ENCODE data around the gene HOXA11. TPM values are rescaled to one million over a fixed set of nuclear protein-coding genes. Genes with fewer than 3 reads are reported as not detected.

Gene HOXA11
- total and polyA plus RNA-seq, 10 of the 15 experiments (the other 5 are each of a cell fraction or from before 2014, with no cell fraction given) = not detected

DNA sequence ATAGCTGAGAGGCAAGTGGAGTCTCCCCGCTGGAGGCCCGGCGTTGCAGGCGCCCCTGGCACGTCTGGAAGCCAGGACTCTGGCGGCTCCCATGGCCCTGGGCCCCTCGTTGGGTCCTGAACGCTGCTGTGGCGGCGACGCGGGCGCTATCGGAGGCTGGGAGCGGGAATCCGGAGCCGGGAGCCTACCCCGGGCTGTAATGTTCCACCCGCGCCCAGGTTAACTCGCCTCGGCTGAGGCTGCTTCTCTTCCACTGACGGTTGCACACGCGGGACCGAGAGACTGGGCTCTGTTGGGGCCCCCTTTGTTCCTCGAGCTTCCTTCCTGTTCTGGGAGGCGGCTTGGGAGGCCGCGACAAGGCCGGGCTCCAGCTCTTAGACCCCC, 40.3 kb downstream of the HOXA11 start:
- Histone ChIP-seq H3K79me2 (ENCODE audit: control insufficient read depth, insufficient read depth, low read length) (no peaks in the 10 kb centered on the region), H3K4me3 (no peak overlapping the region), H2AFZ (ENCODE audit: control insufficient read depth, low read depth, low read length) (no peak overlapping the region), H3K36me3 (ENCODE audit: control insufficient read depth in 2 of 2, insufficient read depth in 2 of 2, low read length in 1 of 2) (no peaks in the 10 kb centered on the region), H3K4me2 (ENCODE audit: control insufficient read depth, insufficient read depth) (no peak overlapping the region), H4K20me1 (ENCODE audit: control insufficient read depth, insufficient read depth) (no peaks in the 10 kb centered on the region), H3K27me3 (replicated peaks in 1 of 2; ENCODE audit: control insufficient read depth in 2 of 2, insufficient read depth in 2 of 2, low read length in 1 of 2) (peaks cover 8 to 18% of the 10 kb centered on the region in 2 experiments; a peak in 3 of 4 replicates), H3K9me3 (replicated peaks; ENCODE audit: control insufficient read depth, insufficient read depth, low read length) (no peaks in the 10 kb centered on the region; the same call in 2 of the 3 replicates), H3K4me1 (ENCODE audit: control insufficient read depth, insufficient read depth, low read length) (no peaks in the 10 kb centered on the region), H3K9ac (ENCODE audit: control insufficient read depth, insufficient read depth, low read length) (no peak overlapping the region), H3K27ac (ENCODE audit: control insufficient read depth, insufficient read depth) (no peak overlapping the region)
- SMC1A ChIA-PET (ENCODE audit: uncharacterized antibody, unreplicated experiment) = no interaction called here
- CTCF ChIA-PET = no interaction called here
- FAIRE-seq (no peak), ATAC-seq (no peak), DNase-seq (ENCODE audit: low read depth, low spot score) (no peak)
- intact Hi-C loops (cut with micrococcal nuclease; ENCODE audit: unreplicated experiment) = no loop called here
- POLR2A ChIA-PET = no interaction called here
- no TSS peak for BruUV-seq (replicated peaks)
- in situ Hi-C loops (cut with MboI) = no loop called here
- 81% methylated on average over 31 of the region's 31 CpGs for WGBS (ENCODE audit: insufficient coverage, insufficient replicate concordance, low lambda C conversion rate, missing lambda C conversion rate)
- RAD21 ChIA-PET (ENCODE audit: unreplicated experiment) = no interaction called here
- no peak for TF ChIP-seq KAT2A (conservative IDR thresholded peaks at IDR 0.05; ENCODE audit: control insufficient read depth, low read depth, low read length)
- no peak for TF ChIP-seq HDAC2 (IDR thresholded peaks at IDR 0.05)
- TF ChIP-seq, protein P1, sequence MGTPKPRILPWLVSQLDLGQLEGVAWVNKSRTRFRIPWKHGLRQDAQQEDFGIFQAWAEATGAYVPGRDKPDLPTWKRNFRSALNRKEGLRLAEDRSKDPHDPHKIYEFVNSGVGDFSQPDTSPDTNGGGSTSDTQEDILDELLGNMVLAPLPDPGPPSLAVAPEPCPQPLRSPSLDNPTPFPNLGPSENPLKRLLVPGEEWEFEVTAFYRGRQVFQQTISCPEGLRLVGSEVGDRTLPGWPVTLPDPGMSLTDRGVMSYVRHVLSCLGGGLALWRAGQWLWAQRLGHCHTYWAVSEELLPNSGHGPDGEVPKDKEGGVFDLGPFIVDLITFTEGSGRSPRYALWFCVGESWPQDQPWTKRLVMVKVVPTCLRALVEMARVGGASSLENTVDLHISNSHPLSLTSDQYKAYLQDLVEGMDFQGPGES (IDR thresholded peaks at IDR 0.05) = no peak
- TF ChIP-seq E4F1 (IDR thresholded peaks at IDR 0.05; ENCODE audit: borderline replicate concordance, partially characterized antibody) = no peak
- no peak for TF ChIP-seq ZNF24 (IDR thresholded peaks at IDR 0.05)
- no peak for TF ChIP-seq NFXL1 (IDR thresholded peaks at IDR 0.05; ENCODE audit: borderline replicate concordance)
- no peak for TF ChIP-seq CREM (IDR thresholded peaks at IDR 0.05; ENCODE audit: low read depth)
- TF ChIP-seq, protein P2, sequence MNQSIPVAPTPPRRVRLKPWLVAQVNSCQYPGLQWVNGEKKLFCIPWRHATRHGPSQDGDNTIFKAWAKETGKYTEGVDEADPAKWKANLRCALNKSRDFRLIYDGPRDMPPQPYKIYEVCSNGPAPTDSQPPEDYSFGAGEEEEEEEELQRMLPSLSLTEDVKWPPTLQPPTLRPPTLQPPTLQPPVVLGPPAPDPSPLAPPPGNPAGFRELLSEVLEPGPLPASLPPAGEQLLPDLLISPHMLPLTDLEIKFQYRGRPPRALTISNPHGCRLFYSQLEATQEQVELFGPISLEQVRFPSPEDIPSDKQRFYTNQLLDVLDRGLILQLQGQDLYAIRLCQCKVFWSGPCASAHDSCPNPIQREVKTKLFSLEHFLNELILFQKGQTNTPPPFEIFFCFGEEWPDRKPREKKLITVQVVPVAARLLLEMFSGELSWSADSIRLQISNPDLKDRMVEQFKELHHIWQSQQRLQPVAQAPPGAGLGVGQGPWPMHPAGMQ (IDR thresholded peaks at IDR 0.05; ENCODE audit: borderline replicate concordance) = no peak
- TF ChIP-seq STAT1 (conservative IDR thresholded peaks at IDR 0.05) = no peak
- TF ChIP-seq SREBF2 (IDR thresholded peaks at IDR 0.05; ENCODE audit: low read length) = no peak
- no peak for TF ChIP-seq SMAD1 (IDR thresholded peaks at IDR 0.05; ENCODE audit: low read depth, partially characterized antibody)
- no peak for TF ChIP-seq PML (IDR thresholded peaks at IDR 0.05; ENCODE audit: low read length)
- no peak for TF ChIP-seq ZNF384 (IDR thresholded peaks at IDR 0.05; ENCODE audit: borderline replicate concordance, low read depth, low read length)
- no peak for TF ChIP-seq CBX3 (IDR thresholded peaks at IDR 0.05; ENCODE audit: borderline replicate concordance, low read depth)
- TF ChIP-seq ZNF217 (IDR thresholded peaks at IDR 0.05) = no peak
